ENCODE measurements around the gene NXT1.

Gene NXT1

GRCh38 chr20:23396950-23397627, 46.5 kb downstream of the NXT1 start:
- H3K27ac ChIP-seq (ENCODE audit: low read length) = no peak overlapping the region
- H3K4me1 ChIP-seq (ENCODE audit: insufficient read depth, low read length) = no peaks in the 10 kb centered on the region
- no peaks in the 10 kb centered on the region for H3K27me3 ChIP-seq (ENCODE audit: insufficient read depth, low read length, poor library complexity)
- H3K4me2 ChIP-seq (ENCODE audit: insufficient read depth, low read length) = no peak overlapping the region
- no peak overlapping the region for H3K9ac ChIP-seq (ENCODE audit: low read depth, low read length)
- H2AFZ ChIP-seq (ENCODE audit: low read depth, low read length) = no peak overlapping the region
- peaks cover 48% of the 10 kb centered on the region for H3K36me3 ChIP-seq (ENCODE audit: insufficient read depth, low read length)
- H3K79me2 ChIP-seq (ENCODE audit: insufficient read depth, low read length) = peaks cover 10% of the 10 kb centered on the region
- no peak overlapping the region for H3K4me3 ChIP-seq (ENCODE audit: low read depth in 1 of 2, low read length in 2 of 2)
- TF ChIP-seq, protein P1, sequence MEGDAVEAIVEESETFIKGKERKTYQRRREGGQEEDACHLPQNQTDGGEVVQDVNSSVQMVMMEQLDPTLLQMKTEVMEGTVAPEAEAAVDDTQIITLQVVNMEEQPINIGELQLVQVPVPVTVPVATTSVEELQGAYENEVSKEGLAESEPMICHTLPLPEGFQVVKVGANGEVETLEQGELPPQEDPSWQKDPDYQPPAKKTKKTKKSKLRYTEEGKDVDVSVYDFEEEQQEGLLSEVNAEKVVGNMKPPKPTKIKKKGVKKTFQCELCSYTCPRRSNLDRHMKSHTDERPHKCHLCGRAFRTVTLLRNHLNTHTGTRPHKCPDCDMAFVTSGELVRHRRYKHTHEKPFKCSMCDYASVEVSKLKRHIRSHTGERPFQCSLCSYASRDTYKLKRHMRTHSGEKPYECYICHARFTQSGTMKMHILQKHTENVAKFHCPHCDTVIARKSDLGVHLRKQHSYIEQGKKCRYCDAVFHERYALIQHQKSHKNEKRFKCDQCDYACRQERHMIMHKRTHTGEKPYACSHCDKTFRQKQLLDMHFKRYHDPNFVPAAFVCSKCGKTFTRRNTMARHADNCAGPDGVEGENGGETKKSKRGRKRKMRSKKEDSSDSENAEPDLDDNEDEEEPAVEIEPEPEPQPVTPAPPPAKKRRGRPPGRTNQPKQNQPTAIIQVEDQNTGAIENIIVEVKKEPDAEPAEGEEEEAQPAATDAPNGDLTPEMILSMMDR (IDR thresholded peaks at IDR 0.05; ENCODE audit: borderline replicate concordance, extremely low read depth, low read length, poor library complexity, severe bottlenecking) = no peak
- no peak for TF ChIP-seq EZH2 (IDR thresholded peaks at IDR 0.05; ENCODE audit: borderline replicate concordance, low read depth, low read length, severe bottlenecking)
- H3K9me3 ChIP-seq (ENCODE audit: insufficient read depth, low read length, severe bottlenecking) = no peaks in the 10 kb centered on the region
- no peak for DNase-seq
- peaks cover 9% of the 10 kb centered on the region; the same call in 1 of the 2 replicates for H4K20me1 ChIP-seq (ENCODE audit: insufficient read depth, low read length)
- no peak for ATAC-seq (ENCODE audit: insufficient read depth, low read depth)

DNA sequence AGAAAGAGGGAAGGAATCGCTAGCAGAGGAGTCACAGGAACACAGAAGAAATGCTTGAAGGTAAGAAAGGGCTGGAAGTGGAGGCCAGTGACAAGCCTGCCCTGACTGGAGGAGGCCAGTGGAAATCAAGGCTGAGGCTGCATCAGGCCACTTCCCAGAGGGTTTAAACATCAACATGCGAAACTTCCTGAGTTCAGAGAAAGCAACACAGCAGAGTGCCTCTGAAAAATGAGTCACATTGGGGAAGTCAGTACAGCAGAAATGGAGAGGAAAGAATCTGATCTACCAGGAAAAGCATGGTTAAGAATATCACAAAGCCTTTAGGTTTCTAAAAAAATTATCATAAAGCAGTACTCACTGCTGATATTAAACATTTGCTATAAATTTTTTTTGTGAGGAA, 47.4 kb downstream of the NXT1 start:
- peaks cover 40% of the 10 kb centered on the region for H3K36me3 ChIP-seq (ENCODE audit: insufficient read depth, low read length)

DNA sequence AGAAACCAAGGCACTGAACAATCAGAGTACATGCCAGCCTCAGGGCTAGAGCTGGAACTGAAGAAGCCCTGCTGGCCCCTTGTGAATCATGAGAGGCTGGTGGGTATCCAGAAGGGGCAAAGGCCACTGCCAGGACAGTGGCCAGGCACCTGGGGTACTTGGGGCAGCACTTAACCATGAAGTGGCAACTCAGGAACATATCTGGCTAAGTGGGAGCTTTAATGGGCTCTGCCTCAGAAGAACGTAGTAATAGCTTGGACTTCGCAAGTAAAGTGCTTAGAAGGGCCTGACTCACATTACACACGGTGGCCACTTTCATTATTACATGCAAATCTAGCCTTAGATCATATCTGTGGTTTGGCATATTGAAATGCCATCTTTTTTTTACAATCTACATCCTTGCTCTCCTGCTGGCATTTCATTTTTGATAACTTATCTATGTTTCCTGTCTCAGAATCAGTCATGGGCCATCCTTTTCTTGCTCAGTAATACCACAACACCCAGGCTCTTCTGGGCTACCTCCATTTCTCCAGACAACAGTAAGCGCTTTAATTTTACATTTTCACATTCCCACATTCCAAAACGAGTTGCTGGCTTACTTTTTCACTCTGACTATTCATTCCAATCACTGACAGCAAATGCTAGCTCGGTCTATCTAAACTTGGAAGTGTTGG, 49.1 kb downstream of the NXT1 start:
- DNase-seq = no peak
- H2AFZ ChIP-seq (ENCODE audit: low read depth, low read length) = no peak overlapping the region
- TF ChIP-seq, protein P1 (IDR thresholded peaks at IDR 0.05; ENCODE audit: borderline replicate concordance, extremely low read depth, low read length, poor library complexity, severe bottlenecking) = peak; percentile 35
- TF ChIP-seq EZH2 (IDR thresholded peaks at IDR 0.05; ENCODE audit: borderline replicate concordance, low read depth, low read length, severe bottlenecking) = no peak
- no peaks in the 10 kb centered on the region for H3K9me3 ChIP-seq (ENCODE audit: insufficient read depth, low read length, severe bottlenecking)
- peaks cover 12% of the 10 kb centered on the region for H4K20me1 ChIP-seq (ENCODE audit: insufficient read depth, low read length)
- peaks cover 21% of the 10 kb centered on the region for H3K79me2 ChIP-seq (ENCODE audit: insufficient read depth, low read length)
- H3K9ac ChIP-seq (ENCODE audit: low read depth, low read length) = no peak overlapping the region
- peaks cover 23% of the 10 kb centered on the region for H3K36me3 ChIP-seq (ENCODE audit: insufficient read depth, low read length)
- H3K4me3 ChIP-seq (ENCODE audit: low read depth in 1 of 2, low read length in 2 of 2) = no peak overlapping the region
- ATAC-seq (ENCODE audit: insufficient read depth, low read depth) = peak; percentile 61; the same call in 2 of the 3 replicates
- H3K4me2 ChIP-seq (ENCODE audit: insufficient read depth, low read length) = no peak overlapping the region
- H3K27ac ChIP-seq (ENCODE audit: low read length) = no peak overlapping the region
- no peaks in the 10 kb centered on the region for H3K27me3 ChIP-seq (ENCODE audit: insufficient read depth, low read length, poor library complexity)
- no peaks in the 10 kb centered on the region for H3K4me1 ChIP-seq (ENCODE audit: insufficient read depth, low read length)

More for the DNA sequence above, 47.4 kb downstream of the NXT1 start:
- peaks cover 10% of the 10 kb centered on the region for H3K79me2 ChIP-seq (ENCODE audit: insufficient read depth, low read length)
- H3K9me3 ChIP-seq (ENCODE audit: insufficient read depth, low read length, severe bottlenecking) = no peaks in the 10 kb centered on the region
- DNase-seq (no peak), ATAC-seq (ENCODE audit: insufficient read depth, low read depth) (no peak)
- H3K4me1 ChIP-seq (ENCODE audit: insufficient read depth, low read length) = no peaks in the 10 kb centered on the region
- H4K20me1 ChIP-seq (ENCODE audit: insufficient read depth, low read length) = peaks cover 9% of the 10 kb centered on the region; the same call in 1 of the 2 replicates
- no peak for TF ChIP-seq EZH2 (IDR thresholded peaks at IDR 0.05; ENCODE audit: borderline replicate concordance, low read depth, low read length, severe bottlenecking)
- TF ChIP-seq, protein P1 (IDR thresholded peaks at IDR 0.05; ENCODE audit: borderline replicate concordance, extremely low read depth, low read length, poor library complexity, severe bottlenecking) = no peak
- no peak overlapping the region for H3K4me3 ChIP-seq (ENCODE audit: low read depth in 1 of 2, low read length in 2 of 2)
- H3K4me2 ChIP-seq (ENCODE audit: insufficient read depth, low read length) = no peak overlapping the region
- H3K27ac ChIP-seq (ENCODE audit: low read length) = no peak overlapping the region
- no peak overlapping the region for H2AFZ ChIP-seq (ENCODE audit: low read depth, low read length)
- no peak overlapping the region for H3K9ac ChIP-seq (ENCODE audit: low read depth, low read length)
- no peaks in the 10 kb centered on the region for H3K27me3 ChIP-seq (ENCODE audit: insufficient read depth, low read length, poor library complexity)

Data from DND-41 (cell line).